A673 (cell line): ENCODE results near the gene PSMG2. TPM values are rescaled to one million over a fixed set of nuclear protein-coding genes. Genes with fewer than 3 reads are reported as not detected.

Experiments
- BruUV-seq: library from RNA; stranded (reverse); fragments of 400-500 nt; replicated peaks from 2 replicates; lab custom pipeline; 2021; lab: Mats Ljungman, UMichigan
- CTCF ChIA-PET: fragments of 300-600 bp; sonication (Branson Sonifier 250); formaldehyde crosslinking; loops from one replicate; lab custom pipeline; 2022; ENCODE audit warnings: antibody characterized with exemption; lab: Charles Lee
- POLR2A ChIA-PET: fragments of 300-600 bp; sonication (Branson Sonifier 250); formaldehyde crosslinking; loops from one replicate; lab custom pipeline; 2022; ENCODE audit warnings: antibody characterized with exemption; ENCODE audit not compliant: low non-redundant PET; lab: Charles Lee
- DNase-seq: peaks from one replicate; pipeline ENCODE4 v3.0.0-alpha.2; 2015; ENCODE audit warnings: low spot score
- H3K27ac ChIP-seq: fragments of 200-600 bp; sonication (generic); 2 replicates; pipeline ENCODE4 v1.5.1; 2016; ENCODE audit warnings: mixed run types, low read depth, mild to moderate bottlenecking, mixed read lengths, antibody characterized with exemption, low read length; ENCODE audit not compliant: poor library complexity, severe bottlenecking
- H3K27me3 ChIP-seq: fragments of 200-600 bp; sonication (generic); replicated peaks from 2 replicates; pipeline ENCODE4 v1.6.1; 2017; ENCODE audit warnings: mixed run types, low read depth, mild to moderate bottlenecking, mixed read lengths, antibody characterized with exemption, low read length; ENCODE audit not compliant: insufficient read depth, poor library complexity
- H3K36me3 ChIP-seq: fragments of 200-600 bp; sonication (generic); 2 replicates; pipeline ENCODE4 v1.6.1; 2016; ENCODE audit warnings: mixed run types, mild to moderate bottlenecking, mixed read lengths, antibody characterized with exemption, low read length; ENCODE audit not compliant: insufficient read depth, poor library complexity, severe bottlenecking
- H3K4me1 ChIP-seq: fragments of 200-600 bp; sonication (generic); 2 replicates; pipeline ENCODE4 v1.6.1; 2017; ENCODE audit warnings: mixed run types, mild to moderate bottlenecking, mixed read lengths, antibody characterized with exemption, low read length; ENCODE audit not compliant: insufficient read depth, poor library complexity, severe bottlenecking
- H3K4me3 ChIP-seq: fragments of 200-600 bp; sonication (generic); 2 replicates; pipeline ENCODE4 v1.5.1; 2016; ENCODE audit warnings: low read depth, mixed run types, mild to moderate bottlenecking, mixed read lengths, low read length; ENCODE audit not compliant: poor library complexity, severe bottlenecking
- H3K9me3 ChIP-seq: fragments of 200-600 bp; sonication (generic); 2 replicates; pipeline ENCODE4 v1.6.1; 2016; ENCODE audit warnings: mixed run types, low read depth, mild to moderate bottlenecking, mixed read lengths, antibody characterized with exemption, low read length; ENCODE audit not compliant: poor library complexity, severe bottlenecking
- CTCF ChIP-seq: fragments of 300-800, 200-600 bp; sonication (generic); conservative IDR thresholded peaks from 2 replicates; pipeline ENCODE4 v1.5.1; 2017; ENCODE audit warnings: low read depth, mild to moderate bottlenecking, antibody characterized with exemption, low read length, moderate library complexity, mixed read lengths
- EZH2 ChIP-seq: fragments of 200-600 bp; sonication (generic); IDR thresholded peaks from 2 replicates; pipeline ENCODE4 v1.6.1; 2017; ENCODE audit warnings: borderline replicate concordance, low read depth, mild to moderate bottlenecking, mixed read lengths, antibody characterized with exemption, low read length; ENCODE audit not compliant: poor library complexity, severe bottlenecking
- intact Hi-C: fragments of 100-400 bp; cut with micrococcal nuclease; formaldehyde crosslinking; loops from one replicate; pipeline ENCODE4 v1.10.0; 2022; ENCODE audit not compliant: unreplicated experiment
- total RNA-seq: library from RNA; stranded (reverse); gene quantifications from 2 replicates; pipeline ENCODE4 v1.2.3, GENCODE V29; 2021

The PSMG2 gene
- total RNA-seq, 1 experiment from 2014 or later = 74.0 TPM

GRCh38 chr18:12747530-12748315 is 44.9 kb downstream of the PSMG2 start:
- Histone ChIP-seq H3K27ac (no peak overlapping the region), H3K27me3 (no peaks in the 10 kb centered on the region), H3K9me3 (no peaks in the 10 kb centered on the region), H3K4me3 (no peak overlapping the region), H3K36me3 (no peaks in the 10 kb centered on the region), H3K4me1 (peaks cover 7% of the 10 kb centered on the region)
- CTCF ChIA-PET = no interaction called here
- TF ChIP-seq EZH2 = no peak
- no peak for TF ChIP-seq CTCF
- no peak for DNase-seq
- POLR2A ChIA-PET = no interaction called here
- no TSS peak for BruUV-seq
- intact Hi-C loops = no loop called here

- ChIA-PET POLR2A (no interaction called here), CTCF (no interaction called here)
- Histone ChIP-seq H3K4me3 (no peak overlapping the region), H3K27me3 (no peaks in the 10 kb centered on the region), H3K27ac (no peak overlapping the region), H3K4me1 (peaks cover 7% of the 10 kb centered on the region), H3K9me3 (no peaks in the 10 kb centered on the region), H3K36me3 (no peaks in the 10 kb centered on the region)
- intact Hi-C loops = no loop called here
- no TSS peak for BruUV-seq
- DNase-seq = no peak
- TF ChIP-seq CTCF (no peak), EZH2 (no peak)
These were observed 45.8 kb downstream of the PSMG2 start for GRCh38 chr18:12748671-12749070.

- Histone ChIP-seq H3K36me3 (no peaks in the 10 kb centered on the region), H3K4me1 (peaks cover 7% of the 10 kb centered on the region), H3K9me3 (no peaks in the 10 kb centered on the region), H3K27ac (no peak overlapping the region), H3K4me3 (no peak overlapping the region), H3K27me3 (no peaks in the 10 kb centered on the region)
- CTCF ChIA-PET = no interaction called here
- no peak for DNase-seq
- POLR2A ChIA-PET = no interaction called here
- TF ChIP-seq CTCF (no peak), EZH2 (no peak)
- intact Hi-C loops = no loop called here
- no TSS peak for BruUV-seq
These were observed 46.3 kb downstream of the PSMG2 start for GRCh38 chr18:12749121-12749520.
